Measurements from ENCODE around the gene CPLX1.

- TF ChIP-seq POLR2A (IDR thresholded peaks at IDR 0.05), result no peak
- no peak for TF ChIP-seq CTCF (IDR thresholded peaks at IDR 0.05)
Measured at GRCh38 chr4:763922-764321, 62.0 kb downstream of the CPLX1 start.

All from testis (tissue), 2 donors.